Activated B cell treated with CpG ODN at 0.5 μM for 24 hours (primary cell): ENCODE measurements around the gene AMPD3. TPM values are rescaled to one million over a fixed set of nuclear protein-coding genes. Genes with fewer than 3 reads are reported as not detected.

Source experiments
- ATAC-seq: fragments of 200-7000 bp; cut with Tn5 transposase; one replicate; pipeline ENCODE4 v1.10.0; 2021; ENCODE audit warnings: low read depth, mild to moderate bottlenecking, moderate library complexity
- CTCF ChIA-PET: fragments of 350-600 bp; sonication (Branson Sonifier 250); formaldehyde crosslinking; loops from one replicate; lab custom pipeline; 2021; ENCODE audit warnings: antibody characterized with exemption; lab: Charles Lee
- POLR2A ChIA-PET: fragments of 350-600 bp; sonication (Branson Sonifier 250); formaldehyde crosslinking; loops from one replicate; lab custom pipeline; 2021; ENCODE audit warnings: antibody characterized with exemption; lab: Charles Lee
- DNase-seq: peaks from one replicate; pipeline ENCODE4 v3.0.0; 2022
- H3K27ac Mint-ChIP-seq: one replicate; pipeline ENCODE4 v1.8.0; 2020; ENCODE audit warnings: mixed read lengths
- H3K27me3 Mint-ChIP-seq: one replicate; pipeline ENCODE4 v1.8.0; 2021; ENCODE audit warnings: mixed read lengths
- H3K36me3 Mint-ChIP-seq: one replicate; pipeline ENCODE4 v1.8.0; 2021; ENCODE audit warnings: low read depth, mixed read lengths
- H3K4me1 Mint-ChIP-seq: one replicate; pipeline ENCODE4 v1.8.0; 2021; ENCODE audit warnings: mixed read lengths
- H3K4me3 Mint-ChIP-seq: one replicate; pipeline ENCODE4 v1.8.0; 2020; ENCODE audit warnings: mild to moderate bottlenecking, mixed read lengths
- H3K9me3 Mint-ChIP-seq: one replicate; pipeline ENCODE4 v1.8.0; 2020; ENCODE audit warnings: mixed read lengths
- CTCF ChIP-seq: fragments of 200-600 bp; IDR thresholded peaks from one replicate; pipeline ENCODE4 v1.8.0; 2022; ENCODE audit warnings: antibody characterized with exemption, mild to moderate bottlenecking
- intact Hi-C: fragments of 100-400 bp; cut with micrococcal nuclease; formaldehyde crosslinking; loops from one replicate; pipeline ENCODE4 v1.15.1; 2024
- total RNA-seq: library from RNA; stranded (reverse); gene quantifications from 2 replicates; pipeline ENCODE4 v1.2.3, GENCODE V29; 2022

Gene AMPD3
- total RNA-seq, 1 donor from 2014 or later, result 116 TPM

- Mint-ChIP-seq H3K4me1 (no peaks in the 10 kb centered on the region), H3K27ac (no peak overlapping the region), H3K36me3 (no peaks in the 10 kb centered on the region), H3K27me3 (peaks cover 11% of the 10 kb centered on the region), H3K4me3 (no peak overlapping the region), H3K9me3 (peaks cover under 1% of the 10 kb centered on the region)
- no peak for TF ChIP-seq CTCF
- POLR2A ChIA-PET, result interaction anchor here (0.8 kb wide), 1 partner anchor 16 kb away, joined by 3 read pairs; no protein-coding TSS in a partner anchor
- intact Hi-C loops, result no loop called here
- DNase-seq (no peak), ATAC-seq (no peak)
- CTCF ChIA-PET, result interaction anchor here (0.9 to 2.2 kb wide), 5 partner anchors 10 to 197 kb away, joined by 3 to 9 read pairs (median 4); no protein-coding TSS in a partner anchor
Measured at GRCh38 chr11:10426475-10426874, 28.6 kb upstream of the AMPD3 start.

DNA sequence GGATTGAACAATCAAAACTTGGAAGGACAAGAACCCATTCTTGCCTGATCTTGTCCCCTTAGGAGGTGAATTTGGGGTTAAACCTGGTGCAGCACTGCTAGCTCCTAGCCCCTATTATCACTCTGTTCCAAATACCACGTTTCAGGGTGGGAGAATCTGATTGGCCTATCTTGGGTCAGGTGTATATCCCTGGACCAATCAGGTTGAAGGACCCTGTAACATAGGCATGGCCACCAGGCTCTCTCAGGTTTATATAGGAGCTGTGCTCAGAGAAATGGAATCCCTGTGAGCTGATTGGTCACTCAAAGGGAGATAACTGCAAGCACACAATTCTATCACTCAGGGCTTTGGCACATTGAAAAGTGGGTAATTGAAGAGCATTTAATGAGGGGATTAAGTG, 26.6 kb upstream of the AMPD3 start:
- TF ChIP-seq CTCF, result no peak
- CTCF ChIA-PET, result interaction anchor here (0.8 to 2.6 kb wide), 3 partner anchors 15 to 113 kb away, joined by 3 to 9 read pairs (median 6); partner anchors contain the start of gene RNF141
- intact Hi-C loops, result no loop called here
- DNase-seq, result no peak
- ATAC-seq, result no peak
- POLR2A ChIA-PET, result interaction anchor here (1.4 kb wide), 1 partner anchor 27 kb away, joined by 6 read pairs; the partner anchor contains the start of gene AMPD3
- Mint-ChIP-seq H3K27me3 (peaks cover 11% of the 10 kb centered on the region), H3K9me3 (peaks cover 4% of the 10 kb centered on the region), H3K27ac (no peak overlapping the region), H3K4me1 (no peaks in the 10 kb centered on the region), H3K36me3 (no peaks in the 10 kb centered on the region), H3K4me3 (no peak overlapping the region)

DNA sequence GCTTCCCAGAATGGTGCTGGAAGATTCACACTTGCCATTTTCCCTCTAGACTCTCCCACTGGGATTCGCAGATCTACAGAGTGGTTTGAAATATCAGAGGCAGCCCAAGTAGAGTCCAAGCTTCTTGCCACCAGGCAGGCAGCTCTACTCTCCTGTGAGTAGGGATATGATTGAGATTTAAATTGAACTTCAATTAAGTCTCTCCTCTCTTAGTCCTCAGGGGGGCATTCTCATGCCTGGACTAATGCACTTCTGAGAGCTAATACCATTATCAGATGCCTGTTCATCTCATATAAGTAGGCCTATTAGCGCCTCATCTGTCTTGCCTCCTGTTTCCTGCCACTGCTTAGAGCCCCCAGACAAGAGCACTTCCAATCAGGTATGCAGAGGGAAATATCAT, 25.5 kb upstream of the AMPD3 start:
- Mint-ChIP-seq H3K27me3 (peaks cover 8% of the 10 kb centered on the region), H3K27ac (no peak overlapping the region), H3K4me3 (no peak overlapping the region), H3K9me3 (peaks cover 4% of the 10 kb centered on the region), H3K36me3 (no peaks in the 10 kb centered on the region), H3K4me1 (no peaks in the 10 kb centered on the region)
- ATAC-seq (no peak), DNase-seq (no peak)
- TF ChIP-seq CTCF, result no peak
- ChIA-PET CTCF (interaction anchor here (0.7 to 2.6 kb wide), 4 partner anchors 16 to 226 kb away, joined by 3 to 9 read pairs (median 4); partner anchors contain the start of gene RNF141), POLR2A (interaction anchor here (1.4 kb wide), 1 partner anchor 26 kb away, joined by 6 read pairs; the partner anchor contains the start of gene AMPD3)
- intact Hi-C loops, result no loop called here

GRCh38 chr11:10432493-10432892, 22.6 kb upstream of the AMPD3 start:
- Mint-ChIP-seq H3K27ac (no peak overlapping the region), H3K27me3 (peaks cover 5% of the 10 kb centered on the region), H3K4me1 (peaks cover 15% of the 10 kb centered on the region), H3K4me3 (no peak overlapping the region), H3K36me3 (no peaks in the 10 kb centered on the region), H3K9me3 (peaks cover 4% of the 10 kb centered on the region)
- CTCF ChIA-PET, result no interaction called here
- DNase-seq (no peak), ATAC-seq (no peak)
- POLR2A ChIA-PET, result interaction anchor here (0.7 kb wide), 1 partner anchor 56 kb away, joined by 3 read pairs; no protein-coding TSS in a partner anchor
- intact Hi-C loops, result no loop called here
- no peak for TF ChIP-seq CTCF

DNA sequence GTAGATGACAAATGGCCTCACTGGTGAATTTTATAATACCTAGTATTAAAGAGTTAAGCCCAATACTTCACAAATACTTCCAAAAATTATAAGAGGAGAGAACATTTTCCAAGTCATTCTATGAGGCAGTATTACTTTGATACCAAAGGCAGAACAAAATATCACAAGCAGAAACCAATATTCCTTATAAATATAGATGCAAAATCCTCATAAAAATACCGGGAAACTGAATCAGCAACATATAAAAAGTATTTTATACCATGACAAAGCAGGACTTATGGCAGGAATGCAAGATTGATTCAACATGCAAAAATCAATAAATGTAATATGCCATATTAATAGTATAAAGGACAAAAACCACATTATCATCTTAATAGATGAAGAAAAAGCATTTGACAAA, 22.1 kb upstream of the AMPD3 start:
- peaks cover 3% of the 10 kb centered on the region for H3K27me3 Mint-ChIP-seq
- ChIA-PET CTCF (no interaction called here), POLR2A (interaction anchor here (0.5 kb wide), 1 partner anchor 180 kb away, joined by 4 read pairs; no protein-coding TSS in a partner anchor)
- no peak for ATAC-seq
- no peak for DNase-seq
- TF ChIP-seq CTCF, result no peak
- H3K4me1 Mint-ChIP-seq, result peaks cover 15% of the 10 kb centered on the region
- H3K4me3 Mint-ChIP-seq, result no peak overlapping the region
- no peak overlapping the region for H3K27ac Mint-ChIP-seq
- H3K9me3 Mint-ChIP-seq, result peaks cover 4% of the 10 kb centered on the region
- no peaks in the 10 kb centered on the region for H3K36me3 Mint-ChIP-seq
- intact Hi-C loops, result no loop called here
